Progenitor cell of endocrine pancreas (in vitro differentiated cells): Measurements from ENCODE around the gene DUSP9. TPM values are rescaled to one million over a fixed set of nuclear protein-coding genes. Genes with fewer than 3 reads are reported as not detected.

Source experiments
- DNase-seq: peaks from one replicate; pipeline ENCODE4 v3.0.0; 2021; ENCODE audit warnings: low spot score; ENCODE audit not compliant: unreplicated experiment
- H3K27ac Mint-ChIP-seq: 2 replicates; pipeline ENCODE4 v1.8.0; 2021; ENCODE audit warnings: mild to moderate bottlenecking, moderate library complexity, mixed read lengths
- H3K27me3 Mint-ChIP-seq: 2 replicates; pipeline ENCODE4 v1.8.0; 2021; ENCODE audit warnings: mixed read lengths
- H3K36me3 Mint-ChIP-seq: 2 replicates; pipeline ENCODE4 v1.8.0; 2022; ENCODE audit warnings: mixed read lengths; ENCODE audit not compliant: insufficient read depth
- H3K4me1 Mint-ChIP-seq: 2 replicates; pipeline ENCODE4 v1.8.0; 2021; ENCODE audit warnings: low read depth, mixed read lengths
- H3K4me3 Mint-ChIP-seq: 2 replicates; pipeline ENCODE4 v1.8.0; 2021; ENCODE audit warnings: low read depth, mild to moderate bottlenecking, moderate library complexity, mixed read lengths
- H3K9me3 Mint-ChIP-seq: 2 replicates; pipeline ENCODE4 v1.8.0; 2021; ENCODE audit warnings: low read depth, mixed read lengths
- CTCF ChIP-seq: fragments of 200-600 bp; sonication (generic); IDR thresholded peaks from one replicate; pipeline ENCODE4 v1.5.0; 2021; ENCODE audit warnings: antibody characterized with exemption, mild to moderate bottlenecking; ENCODE audit not compliant: unreplicated experiment
- total RNA-seq: library from RNA; stranded (reverse); gene quantifications from 2 replicates; pipeline ENCODE4 v1.2.1, GENCODE V29; 2021

The DUSP9 gene
- total RNA-seq, 1 donor from 2014 or later = 36.5 TPM

- TF ChIP-seq CTCF = no peak
- Mint-ChIP-seq H3K9me3 (peaks cover 2% of the 10 kb centered on the region), H3K4me1 (peaks cover 14% of the 10 kb centered on the region), H3K27ac (peak overlapping the region; percentile 82), H3K4me3 (peak overlapping the region; percentile 16), H3K27me3 (peaks cover 6% of the 10 kb centered on the region), H3K36me3 (no peaks in the 10 kb centered on the region)
- no peak for DNase-seq
These were observed 24.2 kb upstream of the DUSP9 start for GRCh38 chrX:153622661-153623309.

GRCh38 chrX:153623310-153624029 is 23.5 kb upstream of the DUSP9 start:
- H3K4me3 Mint-ChIP-seq = no peak overlapping the region
- peaks cover under 1% of the 10 kb centered on the region for H3K27me3 Mint-ChIP-seq
- no peak for DNase-seq
- no peak for TF ChIP-seq CTCF
- H3K9me3 Mint-ChIP-seq = peaks cover 2% of the 10 kb centered on the region
- peaks cover 14% of the 10 kb centered on the region for H3K4me1 Mint-ChIP-seq
- H3K36me3 Mint-ChIP-seq = no peaks in the 10 kb centered on the region
- H3K27ac Mint-ChIP-seq = peak overlapping the region; percentile 82

GRCh38 chrX:153624196-153625091 is 22.6 kb upstream of the DUSP9 start:
- H3K4me1 Mint-ChIP-seq = peaks cover 14% of the 10 kb centered on the region
- H3K36me3 Mint-ChIP-seq = no peaks in the 10 kb centered on the region
- H3K27me3 Mint-ChIP-seq = no peaks in the 10 kb centered on the region
- no peak for TF ChIP-seq CTCF
- no peak for DNase-seq
- H3K9me3 Mint-ChIP-seq = peaks cover 2% of the 10 kb centered on the region
- H3K27ac Mint-ChIP-seq = no peak overlapping the region
- no peak overlapping the region for H3K4me3 Mint-ChIP-seq

GRCh38 chrX:153625271-153626024 is 21.6 kb upstream of the DUSP9 start:
- peaks cover 14% of the 10 kb centered on the region for H3K4me1 Mint-ChIP-seq
- TF ChIP-seq CTCF = no peak
- H3K4me3 Mint-ChIP-seq = no peak overlapping the region
- no peak overlapping the region for H3K27ac Mint-ChIP-seq
- H3K36me3 Mint-ChIP-seq = no peaks in the 10 kb centered on the region
- no peak for DNase-seq
- H3K27me3 Mint-ChIP-seq = no peaks in the 10 kb centered on the region
- peaks cover 6% of the 10 kb centered on the region for H3K9me3 Mint-ChIP-seq
